HCT116 (cell line): ENCODE measurements around the gene SPTLC1. TPM values are rescaled to one million over a fixed set of nuclear protein-coding genes. Genes with fewer than 3 reads are reported as not detected.

Experiments used
- ATAC-seq: fragments of 200-7000 bp; cut with Tn5 transposase; 2 replicates; pipeline ENCODE4 v1.9.1; 2020; ENCODE audit warnings: mild to moderate bottlenecking, moderate library complexity
- BruUV-seq: library from RNA; stranded (reverse); fragments of 400-500 nt; replicated peaks from 2 replicates; lab custom pipeline; 2021; lab: Mats Ljungman, UMichigan
- CTCF ChIA-PET: fragments of 300-600 bp; sonication (Branson Sonifier 250); formaldehyde crosslinking; loops from one replicate; lab custom pipeline; 2021; ENCODE audit warnings: antibody characterized with exemption; lab: Charles Lee
- POLR2A ChIA-PET: fragments of 300-600, 350-600 bp; sonication (Branson Sonifier 250); formaldehyde crosslinking; loops from one replicate; lab custom pipeline; 2021; ENCODE audit warnings: antibody characterized with exemption; lab: Charles Lee
- RAD21 ChIA-PET, 2 experiments: fragments of 300-600 bp; sonication (Branson Sonifier 250); formaldehyde crosslinking; loops; one replicate each; lab custom pipeline; 2023; ENCODE audit warnings: low total read pairs in 2 of 2; ENCODE audit not compliant: uncharacterized antibody in 2 of 2, unreplicated experiment in 2 of 2, low non-redundant PET in 1 of 2; lab: Charles Lee
- DNase-seq: peaks from one replicate; pipeline ENCODE4 v3.0.0-alpha.2; 2010; ENCODE audit warnings: low read depth, low spot score
- H2AFZ ChIP-seq: fragments of 200-600 bp; shearing (Covaris generic), sonication (generic); 2 replicates; pipeline ENCODE4 v1.6.1; 2017; ENCODE audit warnings: low read depth, mixed run types, mixed read lengths, antibody characterized with exemption, low read length; ENCODE audit not compliant: poor library complexity, severe bottlenecking
- H3K27ac ChIP-seq: 2 replicates; pipeline ENCODE4 v1.5.1; 2012; ENCODE audit warnings: low read depth, low read length
- H3K27me3 ChIP-seq: fragments of 200-600 bp; sonication (generic); 2 replicates; pipeline ENCODE4 v1.6.1; 2016; ENCODE audit warnings: mixed run types, low read length, mixed read lengths; ENCODE audit not compliant: insufficient read depth
- H3K36me3 ChIP-seq, 2 experiments: fragments of 200-500 bp in 1 of 2; fragments of 200-600 bp in 1 of 2; sonication (Bioruptor generic) in 1 of 2; sonication (generic) in 1 of 2; 2 replicates each; pipeline versions ENCODE4 v1.5.1 to v1.6.1; 2014 to 2016; ENCODE audit warnings: low read length in 2 of 2, inconsistent platforms in 1 of 2, mixed read lengths in 1 of 2, mixed run types in 1 of 2; ENCODE audit not compliant: insufficient read depth in 2 of 2, control insufficient read depth in 1 of 2
- H3K4me1 ChIP-seq, 2 experiments: fragments of 200-600 bp in 1 of 2; sonication (generic) in 1 of 2; 2 replicates each; pipeline versions ENCODE4 v1.5.1 to v1.6.1; 2012 to 2017; ENCODE audit warnings: low read length in 2 of 2, inconsistent platforms in 1 of 2, mild to moderate bottlenecking in 1 of 2, mixed read lengths in 1 of 2, mixed run types in 1 of 2, moderate library complexity in 1 of 2; ENCODE audit not compliant: insufficient read depth in 2 of 2, control insufficient read depth in 1 of 2
- H3K4me2 ChIP-seq: fragments of 200-600 bp; sonication (generic); 2 replicates; pipeline ENCODE4 v1.6.1; 2017; ENCODE audit warnings: mixed run types, low read length, mixed read lengths
- H3K4me3 ChIP-seq, 2 experiments: fragments of 200-600 bp in 1 of 2; sonication (generic) in 1 of 2; replicated peaks in 1 of 2; 2 replicates each; pipeline ENCODE4 v1.5.1; 2011 to 2016; ENCODE audit warnings: low read length in 2 of 2, control low read depth in 1 of 2, low read depth in 1 of 2, mild to moderate bottlenecking in 1 of 2, mixed read lengths in 1 of 2, mixed run types in 1 of 2
- H3K79me2 ChIP-seq: fragments of 200-600 bp; sonication (generic); 2 replicates; pipeline ENCODE4 v1.6.1; 2017; ENCODE audit warnings: mild to moderate bottlenecking, mixed run types, low read length, moderate library complexity, mixed read lengths; ENCODE audit not compliant: insufficient read depth
- H3K9ac ChIP-seq: fragments of 200-600 bp; sonication (generic); 2 replicates; pipeline ENCODE4 v1.6.1; 2016; ENCODE audit warnings: low read length, mixed read lengths
- H3K9me2 ChIP-seq: fragments of 200-600 bp; sonication (generic), shearing (Covaris generic); 2 replicates; pipeline ENCODE4 v1.6.1; 2017; ENCODE audit warnings: mixed run types, mild to moderate bottlenecking, moderate library complexity; ENCODE audit not compliant: insufficient read depth
- H3K9me3 ChIP-seq, 2 experiments: fragments of 200-500 bp in 1 of 2; fragments of 200-600 bp in 1 of 2; sonication (Bioruptor generic) in 1 of 2; sonication (generic) in 1 of 2; 2 replicates each; pipeline ENCODE4 v1.6.1; 2014 to 2017; ENCODE audit warnings: low read length in 2 of 2, mixed read lengths in 2 of 2, inconsistent platforms in 1 of 2, low read depth in 1 of 2, mild to moderate bottlenecking in 1 of 2, mixed run types in 1 of 2, moderate library complexity in 1 of 2; ENCODE audit not compliant: control insufficient read depth in 1 of 2, insufficient read depth in 1 of 2
- H4K20me1 ChIP-seq: fragments of 200-600 bp; sonication (generic), shearing (Covaris generic); 2 replicates; pipeline ENCODE4 v1.6.1; 2017; ENCODE audit warnings: mixed run types, mild to moderate bottlenecking, moderate library complexity; ENCODE audit not compliant: insufficient read depth
- CEBPB ChIP-seq: IDR thresholded peaks from 2 replicates; pipeline ENCODE4 v1.6.1; 2012; ENCODE audit warnings: low read depth
- EGR1 ChIP-seq: IDR thresholded peaks from 2 replicates; pipeline ENCODE4 v1.6.1; 2012; ENCODE audit warnings: low read depth
- SP1 ChIP-seq: IDR thresholded peaks from 2 replicates; pipeline ENCODE4 v1.6.1; 2012; ENCODE audit warnings: low read depth
- SRF ChIP-seq: IDR thresholded peaks from 2 replicates; pipeline ENCODE4 v1.6.1; 2012; ENCODE audit warnings: low read depth
- YY1 ChIP-seq: IDR thresholded peaks from 2 replicates; pipeline ENCODE4 v1.6.1; 2011; ENCODE audit warnings: low read length, low read depth, moderate library complexity, mild to moderate bottlenecking; ENCODE audit not compliant: insufficient replicate concordance; ENCODE audit errors: extremely low read depth
- ZBTB33 ChIP-seq: IDR thresholded peaks from 2 replicates; pipeline ENCODE4 v1.6.1; 2011; ENCODE audit warnings: mild to moderate bottlenecking, low read length, moderate library complexity; ENCODE audit not compliant: insufficient replicate concordance; ENCODE audit errors: extremely low read depth
- ZNF274 ChIP-seq: fragments of 200-500 bp; sonication (Bioruptor generic); IDR thresholded peaks from 2 replicates; pipeline ENCODE4 v1.6.1; 2014; ENCODE audit warnings: mild to moderate bottlenecking, low read depth, low read length, inconsistent platforms
- intact Hi-C: fragments of 100-400 bp; cut with micrococcal nuclease; formaldehyde crosslinking; loops from 2 replicates; pipeline ENCODE4 v1.10.0; 2022
- total RNA-seq: library from RNA; stranded (reverse); gene quantifications from one replicate; pipeline ENCODE4 v1.2.1, GENCODE V29; 2021; ENCODE audit not compliant: unreplicated experiment

The SPTLC1 gene
- total RNA-seq, 1 experiment from 2014 or later = 81.7 TPM

GRCh38 chr9:92115071-92115858, at the start of gene SPTLC1 (continued):
- TF ChIP-seq SP1 = peak; percentile 84
- TF ChIP-seq YY1 = peak; percentile 93
- TF ChIP-seq ZBTB33 = no peak
- TF ChIP-seq CEBPB = no peak
- peak; percentile 96 for TF ChIP-seq SRF
- no peak; the same call in 1 of the 2 replicates for TF ChIP-seq EGR1

DNA sequence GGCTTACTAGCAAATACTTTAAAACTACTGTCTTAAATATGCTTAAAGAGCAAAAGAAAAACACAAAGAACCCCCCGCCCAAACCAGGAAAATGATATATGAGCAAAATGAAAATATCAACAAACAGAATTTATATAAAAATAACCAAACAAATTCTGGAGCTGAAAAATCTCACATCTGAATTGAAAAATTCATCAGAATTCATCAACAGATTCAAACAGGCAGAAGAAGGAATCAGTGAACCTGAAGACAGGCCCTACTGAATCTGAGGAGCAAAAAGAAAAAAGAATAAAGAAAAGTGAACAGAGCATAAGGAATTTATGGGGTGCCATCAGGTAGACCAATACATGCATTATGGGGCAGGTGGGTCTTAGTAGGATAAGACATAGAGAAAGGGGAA, 49.8 kb upstream of the SPTLC1 start:
- no peak overlapping the region for H3K4me3 ChIP-seq
- intact Hi-C loops = no loop called here
- no peak for TF ChIP-seq ZNF274
- ChIA-PET CTCF (no interaction called here), POLR2A (no interaction called here), RAD21 (no interaction called here)
- no peak overlapping the region for H3K9ac ChIP-seq
- no peaks in the 10 kb centered on the region for H3K36me3 ChIP-seq
- H3K27ac ChIP-seq = no peak overlapping the region
- no peaks in the 10 kb centered on the region for H4K20me1 ChIP-seq
- no peak overlapping the region for H3K4me2 ChIP-seq
- no TSS peak for BruUV-seq
- H3K9me2 ChIP-seq = no peaks in the 10 kb centered on the region
- no peak overlapping the region for H2AFZ ChIP-seq
- no peaks in the 10 kb centered on the region for H3K79me2 ChIP-seq
- no peaks in the 10 kb centered on the region for H3K27me3 ChIP-seq
- DNase-seq (no peak), ATAC-seq (no peak)
- no peaks in the 10 kb centered on the region for H3K9me3 ChIP-seq
- no peaks in the 10 kb centered on the region for H3K4me1 ChIP-seq
